T-cell (primary cell): ENCODE data around the gene PRKCZ. TPM values are rescaled to one million over a fixed set of nuclear protein-coding genes. Genes with fewer than 3 reads are reported as not detected.
A peak's percentile ranks its signal among the peaks of the same experiment; 100 is the strongest.

Experiments
- ATAC-seq, 4 experiments: fragments of 200-7000 bp in 3 of 4; fragments of 150-1000 bp in 1 of 4; cut with Tn5 transposase; replicated peaks in 1 of 4; 1 replicate in 3 of 4; 2 replicates in 1 of 4; pipeline ENCODE4 v1.10.0; 2021; ENCODE audit warnings: moderate library complexity in 3 of 4, mild to moderate bottlenecking in 2 of 4, moderate number of reproducible peaks in 1 of 4
- CTCF ChIA-PET, 2 donors: fragments of 300-600 bp; sonication (Branson Sonifier 250); formaldehyde crosslinking; loops; one replicate each; lab custom pipeline; 2022; ENCODE audit warnings: antibody characterized with exemption in 2 of 2; lab: Charles Lee
- POLR2A ChIA-PET, 2 donors: fragments of 300-600 bp; sonication (Branson Sonifier 250); formaldehyde crosslinking; loops; one replicate each; lab custom pipeline; 2022; ENCODE audit warnings: antibody characterized with exemption in 2 of 2; lab: Charles Lee
- DNase-seq, 35 experiments: peaks; one replicate each; pipeline versions ENCODE4 v3.0.0 to v3.0.0-alpha.2; 2013 to 2023
- H3K27ac ChIP-seq: one replicate; pipeline ENCODE4 v1.5.1; 2013; ENCODE audit warnings: low read length
- H3K27me3 ChIP-seq, 2 experiments: replicated peaks in 1 of 2; 1 replicate in 1 of 2; 2 replicates in 1 of 2; pipeline versions ENCODE4 v1.6.1 to v1.7.0; 2013; ENCODE audit warnings: low read length in 1 of 2, mixed read lengths in 1 of 2; ENCODE audit not compliant: control insufficient read depth in 2 of 2, insufficient read depth in 2 of 2; ENCODE audit errors: extremely low read depth in 1 of 2
- H3K36me3 ChIP-seq, 2 donors: 1 replicate in 1 of 2; 2 replicates in 1 of 2; pipeline versions ENCODE4 v1.6.1 to v1.7.0; 2013; ENCODE audit warnings: low read length in 1 of 2; ENCODE audit not compliant: control insufficient read depth in 2 of 2, insufficient read depth in 1 of 2; ENCODE audit errors: extremely low read depth in 1 of 2
- H3K4me1 ChIP-seq, 2 experiments: 1 replicate in 1 of 2; 2 replicates in 1 of 2; pipeline versions ENCODE4 v1.6.1 to v1.7.0; 2013; ENCODE audit warnings: low read length in 2 of 2, mixed read lengths in 1 of 2; ENCODE audit not compliant: insufficient read depth in 2 of 2, control insufficient read depth in 1 of 2; ENCODE audit errors: extremely low read depth in 1 of 2
- H3K4me3 ChIP-seq, 2 donors: 1 replicate in 1 of 2; 2 replicates in 1 of 2; pipeline versions ENCODE4 v1.5.1 to v1.7.0; 2013; ENCODE audit warnings: mild to moderate bottlenecking in 2 of 2, low read length in 1 of 2, moderate library complexity in 1 of 2; ENCODE audit not compliant: control insufficient read depth in 1 of 2; ENCODE audit errors: extremely low read depth in 1 of 2
- H3K9me3 ChIP-seq: 2 replicates; pipeline ENCODE4 v1.7.0; 2013
- H3K27ac Mint-ChIP-seq, 2 donors: one replicate each; pipeline ENCODE4 v1.8.0; 2020 to 2021; ENCODE audit warnings: mild to moderate bottlenecking in 2 of 2, mixed read lengths in 2 of 2
- H3K27me3 Mint-ChIP-seq, 2 donors: one replicate each; pipeline ENCODE4 v1.8.0; 2021 to 2022; ENCODE audit warnings: mixed read lengths in 2 of 2
- H3K36me3 Mint-ChIP-seq: one replicate; pipeline ENCODE4 v1.8.0; 2021; ENCODE audit warnings: mixed read lengths
- H3K4me1 Mint-ChIP-seq, 3 donors: one replicate each; pipeline ENCODE4 v1.8.0; 2020 to 2022; ENCODE audit warnings: mixed read lengths in 3 of 3, mild to moderate bottlenecking in 1 of 3
- H3K4me3 Mint-ChIP-seq, 3 donors: one replicate each; pipeline ENCODE4 v1.8.0; 2020 to 2022; ENCODE audit warnings: mild to moderate bottlenecking in 3 of 3, mixed read lengths in 3 of 3, moderate library complexity in 3 of 3
- H3K9me3 Mint-ChIP-seq, 3 donors: one replicate each; pipeline ENCODE4 v1.8.0; 2020 to 2022; ENCODE audit warnings: mixed read lengths in 3 of 3
- WGBS: methylation state at CpG from one replicate; pipeline ENCODE4 v1.1.5; 2013; ENCODE audit warnings: missing lambda C conversion rate; ENCODE audit not compliant: insufficient coverage; 5-methylcytosine and 5-hydroxymethylcytosine counted together
- total RNA-seq, 35 experiments: library from RNA in 6 of 35; stranded (reverse) in 6 of 35; fragments of 120-200 nt in 1 of 35; gene quantifications; one replicate each; pipeline versions ENCODE4 v1.2.1 to v1.2.4 and lab custom pipeline; 2013 to 2026

PRKCZ gene
- total RNA-seq, 5 donors from 2014 or later (not counting 1 experiment from before 2014, with no cell fraction given) = 27.5 to 36.9 (median 31.0) TPM

DNA sequence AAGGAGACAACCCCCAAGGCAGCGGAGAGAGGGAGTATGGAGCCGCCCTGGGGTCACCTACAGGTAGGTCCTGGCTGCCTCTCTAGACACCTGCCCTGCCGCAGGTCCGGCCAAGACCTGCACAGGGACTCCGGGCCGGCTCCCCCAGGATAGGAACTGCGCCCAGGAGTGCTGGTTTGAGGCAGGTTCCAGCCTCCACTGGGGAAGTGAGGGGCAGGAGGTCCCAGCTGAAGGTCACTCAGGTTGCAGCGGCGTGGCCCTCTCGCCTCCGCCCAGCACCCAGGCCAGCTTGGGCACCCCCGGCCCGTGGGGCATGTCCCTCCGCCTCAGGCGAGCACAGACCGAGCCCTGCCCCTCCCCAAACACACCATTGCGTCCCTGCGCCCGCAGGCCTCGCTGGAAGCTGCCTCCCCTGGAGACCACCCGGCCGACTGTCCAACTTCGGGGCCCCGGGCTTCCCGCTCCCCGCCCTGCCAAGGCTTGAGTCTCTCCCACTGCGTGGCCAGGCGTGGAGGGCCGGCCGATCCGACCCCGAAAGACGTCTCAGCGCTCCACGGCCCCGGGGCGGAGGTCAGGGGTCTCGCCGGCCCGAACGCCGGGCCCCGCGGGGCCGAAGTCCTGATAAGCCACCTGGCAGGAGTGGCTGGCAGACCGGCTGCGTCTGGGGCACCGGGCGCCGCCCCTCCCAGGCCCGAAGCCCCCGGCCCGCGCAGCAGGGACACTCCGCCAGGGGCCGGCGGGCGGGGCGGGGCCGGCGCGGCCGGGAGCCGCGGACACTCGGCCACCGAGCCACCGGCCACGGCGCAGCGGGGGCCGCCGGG, 176.5 kb downstream of the PRKCZ start:
- no peaks in the 10 kb centered on the region for H3K9me3 ChIP-seq
- ATAC-seq (no peak), DNase-seq (peak in 1 of 35 experiments; percentile 28)
- ChIA-PET CTCF (interaction anchor here in 1 of 2 donors (1.5 kb wide), 1 partner anchor 32 kb away, joined by 3 read pairs; the partner anchor contains the start of gene FAAP20), POLR2A (no interaction called here)
- Mint-ChIP-seq H3K4me1 (peaks cover 12 to 18% (median 13%) of the 10 kb centered on the region in 3 donors), H3K4me3 (peak overlapping the region; percentile 67 to 83 (median 73)), H3K36me3 (peaks cover 8% of the 10 kb centered on the region), H3K27me3 (no peaks in the 10 kb centered on the region), H3K9me3 (no peaks in the 10 kb centered on the region), H3K27ac (peak overlapping the region; percentile 88 to 90)
- no peaks in the 10 kb centered on the region for H3K27me3 ChIP-seq
- H3K36me3 ChIP-seq = peaks cover 0 to 6% of the 10 kb centered on the region in 2 donors
- H3K4me3 ChIP-seq = no peak overlapping the region
- H3K4me1 ChIP-seq = peaks cover 7 to 38% of the 10 kb centered on the region in 2 experiments
- 31% methylated on average over 71 of the region's 73 CpGs for WGBS
- no peak overlapping the region for H3K27ac ChIP-seq

DNA sequence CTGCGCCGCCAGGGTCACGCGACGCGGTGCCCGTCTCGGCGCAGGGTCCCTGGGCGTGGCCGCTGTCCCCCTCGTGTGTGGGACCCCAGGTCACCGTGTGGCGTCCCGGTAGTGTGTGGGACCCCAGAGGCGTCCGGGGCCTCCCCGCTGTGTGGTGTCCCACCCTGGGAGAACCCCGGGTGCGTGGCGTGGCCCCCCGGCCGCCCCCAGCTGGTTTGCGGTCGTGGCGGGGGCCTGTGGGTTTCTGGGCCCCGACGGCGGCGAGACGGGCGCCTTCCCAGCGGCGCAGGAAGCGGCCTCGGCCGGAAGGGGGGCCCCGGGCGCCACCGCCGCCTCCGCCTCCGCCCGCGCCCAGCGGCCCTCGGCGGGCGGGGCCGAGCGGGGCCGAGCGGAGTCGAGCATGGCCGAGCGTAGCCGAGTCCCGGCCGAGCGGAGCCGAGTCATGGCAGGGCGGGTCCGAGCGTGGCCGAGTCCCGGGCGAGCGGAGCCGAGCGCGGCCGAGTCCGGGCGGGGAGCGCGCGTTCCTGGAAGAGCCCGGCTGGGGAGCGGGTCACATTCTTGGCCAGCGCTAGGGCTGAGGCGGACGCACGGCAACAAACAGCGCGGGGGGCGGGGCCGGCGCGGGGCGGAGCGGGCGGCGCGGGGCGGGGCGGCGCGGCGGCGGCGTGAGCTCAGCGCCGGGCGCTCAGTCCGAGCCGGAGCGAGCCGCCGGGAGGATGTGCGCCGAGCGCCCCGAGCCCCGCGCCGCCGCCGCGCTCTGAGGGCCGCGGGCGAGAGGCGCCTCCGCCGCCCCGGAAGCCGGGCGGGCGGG, 177.3 kb downstream of the PRKCZ start:
- Histone ChIP-seq H3K36me3 (peaks cover 0 to 6% of the 10 kb centered on the region in 2 donors), H3K4me1 (peaks cover 10 to 46% of the 10 kb centered on the region in 2 experiments), H3K4me3 (peak overlapping the region in 1 of 2 donors; percentile 36), H3K27ac (peak overlapping the region; percentile 52), H3K9me3 (no peaks in the 10 kb centered on the region), H3K27me3 (no peaks in the 10 kb centered on the region)
- under 1% methylated on average over 109 of the region's 129 CpGs for WGBS
- no peaks in the 10 kb centered on the region for H3K9me3 Mint-ChIP-seq
- H3K36me3 Mint-ChIP-seq = peaks cover 8% of the 10 kb centered on the region
- H3K27me3 Mint-ChIP-seq = no peaks in the 10 kb centered on the region
- peak overlapping the region; percentile 62 to 69 (median 66) for H3K4me3 Mint-ChIP-seq
- H3K27ac Mint-ChIP-seq = no peak overlapping the region
- ATAC-seq = peak; percentile 75 to 86 (median 84)
- H3K4me1 Mint-ChIP-seq = peaks cover 18 to 26% (median 21%) of the 10 kb centered on the region in 3 donors
- DNase-seq = peak; percentile 76 to 97 (median 86)
- CTCF ChIA-PET = interaction anchor here in 1 of 2 donors (1.5 kb wide), 1 partner anchor 33 kb away, joined by 3 read pairs; the partner anchor contains the start of gene FAAP20
- POLR2A ChIA-PET = interaction anchor here in 1 of 2 donors (0.5 to 0.7 kb wide), 3 partner anchors 28 to 319 kb away, joined by 3 to 5 read pairs (median 4); no protein-coding TSS in a partner anchor

DNA sequence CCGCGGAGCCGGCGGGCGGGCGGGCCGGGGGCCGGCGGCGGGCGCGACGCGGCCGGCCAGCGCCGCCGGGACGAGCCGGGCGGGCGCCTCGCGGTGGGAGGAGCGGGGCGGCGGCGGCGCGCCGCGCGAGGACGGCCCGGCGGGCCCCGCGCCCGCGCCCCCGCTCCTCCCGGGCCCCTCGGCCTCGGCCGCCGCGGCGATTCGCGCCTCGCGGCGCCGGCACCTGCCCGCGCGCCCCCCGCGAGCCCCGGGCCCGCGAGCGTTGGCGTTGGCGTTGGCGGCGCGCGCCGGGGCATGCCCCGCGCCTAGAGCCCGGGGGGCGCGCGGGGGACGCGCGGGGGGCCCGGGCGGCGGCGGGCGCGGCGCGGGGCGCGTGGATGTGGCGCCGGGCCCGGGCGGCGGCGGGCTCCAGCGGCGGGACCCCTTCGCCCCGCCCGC, 178.0 kb downstream of the PRKCZ start, which contains the start of gene SKI:
Gene SKI, plus strand, starts transcription at position 163 of the 438 bp plus-strand sequence. CDS start 448 bp downstream, outside the sequence.
- Histone ChIP-seq H3K4me1 (peaks cover 12 to 52% of the 10 kb centered on the region in 2 experiments), H3K4me3 (peak within 1 kb of the TSS; percentile 84 to 96), H3K9me3 (no peaks in the 10 kb centered on the region), H3K27ac (peak within 1 kb of the TSS; percentile 75), H3K27me3 (no peaks in the 10 kb centered on the region), H3K36me3 (peaks cover 0 to 6% of the 10 kb centered on the region in 2 donors)
- Mint-ChIP-seq H3K9me3 (no peaks in the 10 kb centered on the region), H3K4me1 (peaks cover 23 to 32% (median 25%) of the 10 kb centered on the region in 3 donors), H3K27me3 (no peaks in the 10 kb centered on the region), H3K36me3 (peaks cover 8% of the 10 kb centered on the region), H3K27ac (peak within 1 kb of the TSS; percentile 97 to 99), H3K4me3 (peak within 1 kb of the TSS; percentile 88 to 96 (median 96))
- WGBS = under 1% methylated on average over 92 of the region's 100 CpGs
- POLR2A ChIA-PET = no interaction called here
- DNase-seq (no peak), ATAC-seq (no peak)
- CTCF ChIA-PET = interaction anchor here in 1 of 2 donors (1.5 kb wide), 1 partner anchor 33 kb away, joined by 3 read pairs; the partner anchor contains the start of gene FAAP20

DNA sequence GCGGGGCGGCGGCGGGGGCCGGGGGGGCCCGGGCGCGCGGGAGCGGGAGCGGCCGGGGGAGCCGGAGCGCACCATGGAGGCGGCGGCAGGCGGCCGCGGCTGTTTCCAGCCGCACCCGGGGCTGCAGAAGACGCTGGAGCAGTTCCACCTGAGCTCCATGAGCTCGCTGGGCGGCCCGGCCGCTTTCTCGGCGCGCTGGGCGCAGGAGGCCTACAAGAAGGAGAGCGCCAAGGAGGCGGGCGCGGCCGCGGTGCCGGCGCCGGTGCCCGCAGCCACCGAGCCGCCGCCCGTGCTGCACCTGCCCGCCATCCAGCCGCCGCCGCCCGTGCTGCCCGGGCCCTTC, 178.5 kb downstream of the PRKCZ start:
- CTCF ChIA-PET = no interaction called here
- WGBS = under 1% methylated on average over 50 of the region's 50 CpGs
- H3K36me3 ChIP-seq = peaks cover 0 to 6% of the 10 kb centered on the region in 2 donors
- peak overlapping the region; percentile 84 to 96 for H3K4me3 ChIP-seq
- Mint-ChIP-seq H3K9me3 (no peaks in the 10 kb centered on the region), H3K36me3 (peaks cover 8% of the 10 kb centered on the region), H3K27me3 (no peaks in the 10 kb centered on the region), H3K4me1 (peaks cover 28 to 37% (median 30%) of the 10 kb centered on the region in 3 donors), H3K27ac (peak overlapping the region; percentile 97 to 99), H3K4me3 (peak overlapping the region; percentile 88 to 96 (median 96))
- peak overlapping the region; percentile 75 for H3K27ac ChIP-seq
- DNase-seq (peak in 10 of 35 experiments; percentile 26 to 55 (median 48)), ATAC-seq (no peak)
- H3K27me3 ChIP-seq = no peaks in the 10 kb centered on the region
- H3K9me3 ChIP-seq = no peaks in the 10 kb centered on the region
- H3K4me1 ChIP-seq = peaks cover 15 to 57% of the 10 kb centered on the region in 2 experiments
- POLR2A ChIA-PET = interaction anchor here (0.9 to 1.2 kb wide), 4 partner anchors 9 to 317 kb away, joined by 3 to 6 read pairs (median 4); no protein-coding TSS in a partner anchor

DNA sequence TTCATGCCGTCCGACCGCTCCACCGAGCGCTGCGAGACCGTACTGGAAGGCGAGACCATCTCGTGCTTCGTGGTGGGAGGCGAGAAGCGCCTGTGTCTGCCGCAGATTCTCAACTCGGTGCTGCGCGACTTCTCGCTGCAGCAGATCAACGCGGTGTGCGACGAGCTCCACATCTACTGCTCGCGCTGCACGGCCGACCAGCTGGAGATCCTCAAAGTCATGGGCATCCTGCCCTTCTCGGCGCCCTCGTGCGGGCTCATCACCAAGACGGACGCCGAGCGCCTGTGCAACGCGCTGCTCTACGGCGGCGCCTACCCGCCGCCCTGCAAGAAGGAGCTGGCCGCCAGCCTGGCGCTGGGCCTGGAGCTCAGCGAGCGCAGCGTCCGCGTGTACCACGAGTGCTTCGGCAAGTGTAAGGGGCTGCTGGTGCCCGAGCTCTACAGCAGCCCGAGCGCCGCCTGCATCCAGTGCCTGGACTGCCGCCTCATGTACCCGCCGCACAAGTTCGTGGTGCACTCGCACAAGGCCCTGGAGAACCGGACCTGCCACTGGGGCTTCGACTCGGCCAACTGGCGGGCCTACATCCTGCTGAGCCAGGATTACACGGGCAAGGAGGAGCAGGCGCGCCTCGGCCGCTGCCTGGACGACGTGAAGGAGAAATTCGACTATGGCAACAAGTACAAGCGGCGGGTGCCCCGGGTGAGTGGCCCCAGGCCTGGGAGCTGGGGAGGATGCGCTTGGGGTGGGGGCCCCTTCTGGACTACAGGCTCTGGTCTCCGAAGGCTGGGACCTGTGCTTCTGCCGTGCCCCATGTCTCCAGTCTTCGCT, 179.0 kb downstream of the PRKCZ start:
- POLR2A ChIA-PET = interaction anchor here (0.9 to 1.2 kb wide), 4 partner anchors 8 to 317 kb away, joined by 3 to 6 read pairs (median 4); no protein-coding TSS in a partner anchor
- H3K36me3 Mint-ChIP-seq = peaks cover 8% of the 10 kb centered on the region
- CTCF ChIA-PET = interaction anchor here in 1 of 2 donors (1.0 kb wide), 1 partner anchor 26 kb away, joined by 3 read pairs; no protein-coding TSS in a partner anchor
- H3K9me3 Mint-ChIP-seq = no peaks in the 10 kb centered on the region
- 2% methylated on average over 74 of the region's 77 CpGs for WGBS
- H3K4me3 Mint-ChIP-seq = peak overlapping the region; percentile 88 to 96 (median 96)
- H3K27me3 Mint-ChIP-seq = no peaks in the 10 kb centered on the region
- Histone ChIP-seq H3K36me3 (peaks cover 0 to 6% of the 10 kb centered on the region in 2 donors), H3K27ac (peak overlapping the region; percentile 75), H3K4me1 (peaks cover 16 to 63% of the 10 kb centered on the region in 2 experiments), H3K27me3 (no peaks in the 10 kb centered on the region), H3K9me3 (no peaks in the 10 kb centered on the region), H3K4me3 (peak overlapping the region; percentile 84 to 96)
- H3K27ac Mint-ChIP-seq = peak overlapping the region; percentile 97 to 99
- DNase-seq (peak in 31 of 35 experiments; percentile 32 to 70 (median 46)), ATAC-seq (peak in 2 of 4 experiments; percentile 1 to 3)
- peaks cover 33 to 42% (median 34%) of the 10 kb centered on the region in 3 donors for H3K4me1 Mint-ChIP-seq
